IMR-90 (cell line): Measurements from ENCODE around the gene CXXC4. TPM values are rescaled to one million over a fixed set of nuclear protein-coding genes. Genes with fewer than 3 reads are reported as not detected.

Experiments used
- ATAC-seq: fragments of 200-7000 bp; cut with Tn5 transposase; 2 replicates; pipeline ENCODE4 v1.9.1; 2020; ENCODE audit warnings: low read depth, mild to moderate bottlenecking, moderate library complexity
- BruUV-seq: library from RNA; stranded (reverse); fragments of 400-500 nt; replicated peaks from 2 replicates; lab custom pipeline; 2021; lab: Mats Ljungman, UMichigan
- CTCF ChIA-PET: fragments of 300-600 bp; formaldehyde crosslinking; extraction: SDS; loops from one replicate; lab custom pipeline; 2021; ENCODE audit warnings: antibody characterized with exemption; lab: Yijun Ruan, JAX
- POLR2A ChIA-PET: fragments of 300-600 bp; sonication (Branson Sonifier 250); formaldehyde crosslinking; loops from one replicate; lab custom pipeline; 2022; ENCODE audit warnings: antibody characterized with exemption; ENCODE audit not compliant: unreplicated experiment; lab: Charles Lee
- DNase-seq: peaks from one replicate; pipeline ENCODE4 v3.0.0; 2013
- H2AFZ ChIP-seq: replicated peaks from 2 replicates; pipeline ENCODE3; 2013; ENCODE audit warnings: low read length, mild to moderate bottlenecking; ENCODE audit not compliant: poor library complexity
- H2AK5ac ChIP-seq: 2 replicates; pipeline ENCODE4 v1.6.1; 2013; ENCODE audit warnings: low read depth, low read length, inconsistent platforms
- H2AK9ac ChIP-seq: replicated peaks from 2 replicates; pipeline ENCODE3; 2013; ENCODE audit warnings: mild to moderate bottlenecking, low read depth, low read length, moderate library complexity; ENCODE audit not compliant: poor library complexity
- H2BK120ac ChIP-seq: 2 replicates; pipeline ENCODE4 v1.6.1; 2013; ENCODE audit warnings: low read depth, low read length, inconsistent platforms
- H2BK15ac ChIP-seq: 3 replicates; pipeline ENCODE4 v1.6.1; 2013; ENCODE audit warnings: low read depth, low read length, inconsistent platforms
- H2BK20ac ChIP-seq: 2 replicates; pipeline ENCODE4 v1.6.1; 2013; ENCODE audit warnings: low read depth, mild to moderate bottlenecking, inconsistent platforms, low read length, moderate library complexity
- H2BK5ac ChIP-seq: 2 replicates; pipeline ENCODE4 v1.6.1; 2013; ENCODE audit warnings: mild to moderate bottlenecking, low read depth, low read length, inconsistent platforms; ENCODE audit not compliant: poor library complexity, severe bottlenecking
- H3K14ac ChIP-seq: replicated peaks from 2 replicates; pipeline ENCODE4 v1.6.1; 2013; ENCODE audit warnings: low read depth, low read length, inconsistent platforms
- H3K18ac ChIP-seq: 2 replicates; pipeline ENCODE4 v1.6.1; 2013; ENCODE audit warnings: low read depth, low read length, control low read depth
- H3K23ac ChIP-seq: 2 replicates; pipeline ENCODE4 v1.6.1; 2013; ENCODE audit warnings: low read depth, low read length, inconsistent platforms
- H3K27ac ChIP-seq: 2 replicates; pipeline ENCODE4 v1.5.1; 2013; ENCODE audit warnings: mild to moderate bottlenecking, control low read depth, low read length; ENCODE audit not compliant: insufficient read depth
- H3K27me3 ChIP-seq: 2 replicates; pipeline ENCODE4 v1.6.1; 2013; ENCODE audit warnings: low read length; ENCODE audit not compliant: control insufficient read depth, insufficient read depth
- H3K36me3 ChIP-seq: 2 replicates; pipeline ENCODE4 v1.6.1; 2013; ENCODE audit warnings: low read length, mixed read lengths; ENCODE audit not compliant: control insufficient read depth, insufficient read depth
- H3K4ac ChIP-seq: 2 replicates; pipeline ENCODE4 v1.6.1; 2013; ENCODE audit warnings: low read depth, low read length, inconsistent platforms
- H3K4me1 ChIP-seq: 2 replicates; pipeline ENCODE4 v1.6.1; 2013; ENCODE audit warnings: low read length, mixed read lengths; ENCODE audit not compliant: control insufficient read depth, insufficient read depth
- H3K4me2 ChIP-seq: 2 replicates; pipeline ENCODE4 v1.6.1; 2013; ENCODE audit warnings: low read depth, mild to moderate bottlenecking, control low read depth, low read length, moderate library complexity
- H3K4me3 ChIP-seq: 2 replicates; pipeline ENCODE4 v1.5.1; 2013; ENCODE audit warnings: low read depth, mild to moderate bottlenecking, control low read depth, low read length, moderate library complexity; ENCODE audit not compliant: insufficient read depth
- H3K56ac ChIP-seq: 2 replicates; pipeline ENCODE4 v1.6.1; 2013; ENCODE audit warnings: low read length, inconsistent platforms; ENCODE audit not compliant: insufficient read depth; ENCODE audit errors: extremely low read depth
- H3K79me1 ChIP-seq, 2 experiments: 2 replicates each; pipeline ENCODE4 v1.6.1; 2013; ENCODE audit warnings: low read length in 2 of 2, inconsistent platforms in 1 of 2, low read depth in 1 of 2
- H3K9ac ChIP-seq: 2 replicates; pipeline ENCODE4 v1.6.1; 2013; ENCODE audit warnings: low read depth, low read length, control low read depth
- H3K9me1 ChIP-seq: 2 replicates; pipeline ENCODE4 v1.6.1; 2013; ENCODE audit warnings: low read length, inconsistent platforms; ENCODE audit not compliant: insufficient read depth
- H3K9me3 ChIP-seq: 2 replicates; pipeline ENCODE4 v1.6.1; 2013; ENCODE audit warnings: low read length; ENCODE audit not compliant: control insufficient read depth, insufficient read depth
- H4K20me1 ChIP-seq: 2 replicates; pipeline ENCODE4 v1.6.1; 2013; ENCODE audit warnings: low read length, inconsistent platforms; ENCODE audit not compliant: insufficient read depth
- H4K5ac ChIP-seq: 2 replicates; pipeline ENCODE4 v1.6.1; 2013; ENCODE audit warnings: mild to moderate bottlenecking, low read depth, low read length, control low read depth
- H4K8ac ChIP-seq, 2 experiments: 2 replicates each; pipeline ENCODE4 v1.6.1; 2013; ENCODE audit warnings: low read depth in 2 of 2, low read length in 2 of 2, control low read depth in 1 of 2, inconsistent platforms in 1 of 2
- H4K91ac ChIP-seq: 2 replicates; pipeline ENCODE4 v1.6.1; 2013; ENCODE audit warnings: low read depth, low read length, inconsistent platforms; ENCODE audit not compliant: insufficient read depth
- FOS ChIP-seq: fragments of 150-350 bp; IDR thresholded peaks from 2 replicates; pipeline ENCODE4 v1.6.1; 2016; ENCODE audit warnings: low read depth, low read length
- MAFK ChIP-seq: IDR thresholded peaks from 2 replicates; pipeline ENCODE4 v1.6.1; 2012; ENCODE audit warnings: low read depth, low read length, improper control_type of control experiment
- POLR2A ChIP-seq: IDR thresholded peaks from 2 replicates; pipeline ENCODE4 v1.6.1; 2012; ENCODE audit warnings: mild to moderate bottlenecking, low read depth, low read length
- SMC3 ChIP-seq: fragments of 150-350 bp; IDR thresholded peaks from 2 replicates; pipeline ENCODE4 v1.6.1; 2016; ENCODE audit warnings: low read depth, mild to moderate bottlenecking, antibody characterized with exemption, low read length, moderate library complexity
- WGBS, 2 experiments: methylation state at CpG; one replicate each; pipeline versions ENCODE4 v1.1.5 to v1.1.7; 2013; ENCODE audit warnings: missing lambda C conversion rate in 2 of 2; ENCODE audit not compliant: insufficient read length in 1 of 2; ENCODE audit errors: extremely low coverage in 2 of 2; 5-methylcytosine and 5-hydroxymethylcytosine counted together
- dilution Hi-C: fragments of 300-500 bp; cut with HindIII; formaldehyde crosslinking; loops from one replicate; pipeline ENCODE4 v1.14.3; 2018; ENCODE audit warnings: low sequenced_read_pairs; ENCODE audit not compliant: unreplicated experiment
- in situ Hi-C: fragments of 300-500 bp; cut with MboI; formaldehyde crosslinking; loops from 3 replicates; pipeline ENCODE4 v1.14.3; 2019; ENCODE audit warnings: low sequenced_read_pairs, inconsistent platforms, mixed read lengths
- intact Hi-C: fragments of 100-400 bp; cut with micrococcal nuclease; formaldehyde crosslinking; loops from 2 replicates; pipeline ENCODE4 v1.10.0; 2022
- polyA plus RNA-seq, 3 experiments: library from polyadenylated mRNA; depleted of rRNA; stranded (reverse); fragments of >200 nt; gene quantifications; 2 replicates each; pipeline ENCODE4 v1.2.3, GENCODE V29; 2012; ENCODE audit warnings: low replicate concordance in 1 of 3
- total RNA-seq: library from RNA; depleted of rRNA; stranded (reverse); fragments of >200 nt; gene quantifications from 2 replicates; pipeline ENCODE4 v1.2.3, GENCODE V29; 2012
- TF ChIP-seq, protein P1 (sequence below): conservative IDR thresholded peaks from 2 replicates; pipeline ENCODE4 v1.5.1; 2012; ENCODE audit warnings: mild to moderate bottlenecking, low read depth, low read length, improper control_type of control experiment

The CXXC4 gene
- total and polyA plus RNA-seq, 2 of the 4 experiments (the other 2 are of a cell fraction): not detected

DNA sequence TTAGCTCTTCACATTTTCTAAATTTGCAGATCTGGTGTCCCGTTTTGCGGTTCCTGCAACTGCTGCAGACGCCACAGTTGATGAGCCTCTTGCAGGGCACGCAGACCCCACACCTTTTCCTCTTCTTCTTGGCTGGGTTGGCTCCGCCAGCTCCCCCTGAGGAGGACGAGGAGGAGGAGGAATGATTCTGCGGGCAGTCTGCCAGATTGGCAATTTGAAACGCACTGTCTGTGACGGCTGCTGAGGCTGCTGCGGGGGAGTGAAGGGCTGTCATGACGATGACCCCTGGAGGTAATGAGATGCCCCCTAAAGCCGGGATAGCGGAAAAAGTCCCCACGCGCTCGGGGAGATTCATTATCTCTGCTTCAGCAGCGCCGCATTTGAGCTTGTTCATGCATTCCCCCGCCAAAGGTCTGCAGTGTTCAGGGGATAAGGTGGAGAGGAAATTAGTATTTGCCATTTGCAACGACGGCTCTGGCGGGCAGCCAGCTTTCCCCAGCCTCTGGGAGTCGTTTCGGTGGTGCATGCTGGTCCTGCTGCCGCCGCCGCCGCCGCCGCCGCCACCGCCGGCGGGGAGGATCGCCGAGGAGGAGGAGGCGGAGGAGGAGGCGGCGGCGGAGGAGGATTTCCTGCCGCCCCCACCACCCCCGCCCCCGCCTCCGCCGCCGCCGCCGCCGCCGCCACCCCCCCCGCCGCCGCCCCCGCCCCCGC, 3.8 kb downstream of the CXXC4 start:
- dilution Hi-C loops: no loop called here
- no peak overlapping the region for H3K9ac ChIP-seq

More for the DNA sequence above, 3.8 kb downstream of the CXXC4 start:
- Histone ChIP-seq H3K23ac (no peak overlapping the region), H3K27ac (no peak overlapping the region), H4K91ac (no peak overlapping the region), H3K4me1 (no peaks in the 10 kb centered on the region), H3K27me3 (peaks cover 12% of the 10 kb centered on the region), H4K8ac (no peak overlapping the region), H3K14ac (no peak overlapping the region), H3K4ac (no peak overlapping the region), H2BK15ac (no peak overlapping the region), H3K4me2 (peak overlapping the region; percentile 77), H2BK20ac (no peak overlapping the region), H3K36me3 (no peaks in the 10 kb centered on the region), H2AK5ac (no peak overlapping the region), H4K5ac (no peak overlapping the region), H3K9me1 (no peaks in the 10 kb centered on the region), H3K79me1 (no peaks in the 10 kb centered on the region), H2AFZ (peak overlapping the region; percentile 73), H2AK9ac (no peak overlapping the region), H3K18ac (no peak overlapping the region), H4K20me1 (no peaks in the 10 kb centered on the region), H3K56ac (no peak overlapping the region), H2BK5ac (no peak overlapping the region), H3K4me3 (peak overlapping the region; percentile 36), H2BK120ac (no peak overlapping the region), H3K9me3 (no peaks in the 10 kb centered on the region)
- WGBS, 2 experiments: 3% methylated on average over 7 of the region's 55 CpGs; no CpG with 5 or more reads in 1 of the 2 experiments
- DNase-seq (peak; percentile 17), ATAC-seq (peak; percentile 63)
- POLR2A ChIA-PET: no interaction called here
- no TSS peak for BruUV-seq
- intact Hi-C loops (no loop called here), in situ Hi-C loops (no loop called here)
- CTCF ChIA-PET: no interaction called here
- no peak for TF ChIP-seq FOS
- TF ChIP-seq, protein P1, sequence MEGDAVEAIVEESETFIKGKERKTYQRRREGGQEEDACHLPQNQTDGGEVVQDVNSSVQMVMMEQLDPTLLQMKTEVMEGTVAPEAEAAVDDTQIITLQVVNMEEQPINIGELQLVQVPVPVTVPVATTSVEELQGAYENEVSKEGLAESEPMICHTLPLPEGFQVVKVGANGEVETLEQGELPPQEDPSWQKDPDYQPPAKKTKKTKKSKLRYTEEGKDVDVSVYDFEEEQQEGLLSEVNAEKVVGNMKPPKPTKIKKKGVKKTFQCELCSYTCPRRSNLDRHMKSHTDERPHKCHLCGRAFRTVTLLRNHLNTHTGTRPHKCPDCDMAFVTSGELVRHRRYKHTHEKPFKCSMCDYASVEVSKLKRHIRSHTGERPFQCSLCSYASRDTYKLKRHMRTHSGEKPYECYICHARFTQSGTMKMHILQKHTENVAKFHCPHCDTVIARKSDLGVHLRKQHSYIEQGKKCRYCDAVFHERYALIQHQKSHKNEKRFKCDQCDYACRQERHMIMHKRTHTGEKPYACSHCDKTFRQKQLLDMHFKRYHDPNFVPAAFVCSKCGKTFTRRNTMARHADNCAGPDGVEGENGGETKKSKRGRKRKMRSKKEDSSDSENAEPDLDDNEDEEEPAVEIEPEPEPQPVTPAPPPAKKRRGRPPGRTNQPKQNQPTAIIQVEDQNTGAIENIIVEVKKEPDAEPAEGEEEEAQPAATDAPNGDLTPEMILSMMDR: no peak
- TF ChIP-seq MAFK: no peak
- TF ChIP-seq POLR2A: no peak
- no peak for TF ChIP-seq SMC3
